GM23338 (cell line): ENCODE results near the gene PGBD5. TPM values are rescaled to one million over a fixed set of nuclear protein-coding genes. Genes with fewer than 3 reads are reported as not detected.
A peak's percentile ranks its signal among the peaks of the same experiment; 100 is the strongest.

Experiments
- ATAC-seq: fragments of 200-7000 bp; cut with Tn5 transposase; 3 replicates; pipeline ENCODE4 v1.9.1; 2020
- DNase-seq: peaks from one replicate; pipeline ENCODE4 v3.0.0-alpha.2; 2015; ENCODE audit warnings: low spot score
- H2AFZ ChIP-seq: fragments of 200-600 bp; sonication (generic); 2 replicates; pipeline ENCODE4 v1.8.0; 2016; ENCODE audit warnings: antibody characterized with exemption, mild to moderate bottlenecking, moderate library complexity
- H3F3A ChIP-seq: fragments of 200-600 bp; sonication (generic); replicated peaks from 2 replicates; pipeline ENCODE4 v1.8.0; 2017; ENCODE audit warnings: antibody characterized with exemption, mixed run types, low read depth
- H3K27ac ChIP-seq: fragments of 200-600 bp; sonication (generic); 2 replicates; pipeline ENCODE4 v1.6.1; 2016; ENCODE audit warnings: low read depth
- H3K27me3 ChIP-seq: fragments of 200-600 bp; sonication (generic); 2 replicates; pipeline ENCODE4 v1.8.0; 2016; ENCODE audit warnings: mild to moderate bottlenecking, mixed run types, moderate library complexity; ENCODE audit not compliant: insufficient read depth
- H3K36me3 ChIP-seq: fragments of 200-600 bp; sonication (generic); 2 replicates; pipeline ENCODE4 v1.8.0; 2016; ENCODE audit warnings: mild to moderate bottlenecking; ENCODE audit not compliant: insufficient read depth
- H3K4me1 ChIP-seq: fragments of 200-600 bp; sonication (generic); 2 replicates; pipeline ENCODE4 v1.8.0; 2016; ENCODE audit warnings: mild to moderate bottlenecking, moderate library complexity; ENCODE audit not compliant: insufficient read depth
- H3K4me2 ChIP-seq: fragments of 200-600 bp; sonication (generic); 2 replicates; pipeline ENCODE4 v1.7.1; 2017; ENCODE audit warnings: mixed run types
- H3K4me3 ChIP-seq: fragments of 200-600 bp; sonication (generic); 2 replicates; pipeline ENCODE4 v1.6.1; 2016; ENCODE audit warnings: mixed run types
- H3K79me2 ChIP-seq: fragments of 200-600 bp; sonication (generic); replicated peaks from 2 replicates; pipeline ENCODE4 v1.8.0; 2017; ENCODE audit warnings: mild to moderate bottlenecking; ENCODE audit not compliant: insufficient read depth
- H3K9me2 ChIP-seq: fragments of 200-600 bp; sonication (generic); 2 replicates; pipeline ENCODE4 v1.8.0; 2017; ENCODE audit not compliant: insufficient read depth
- H4K20me1 ChIP-seq: fragments of 200-600 bp; sonication (generic); replicated peaks from 2 replicates; pipeline ENCODE4 v1.8.0; 2017; ENCODE audit warnings: mild to moderate bottlenecking; ENCODE audit not compliant: insufficient read depth
- H3K27ac Mint-ChIP-seq: 2 replicates; pipeline ENCODE4 v1.8.0; 2020; ENCODE audit warnings: inconsistent platforms, mild to moderate bottlenecking, moderate library complexity, mixed read lengths
- H3K27me3 Mint-ChIP-seq: 3 replicates; pipeline ENCODE4 v1.8.0; 2022; ENCODE audit warnings: low read depth, mild to moderate bottlenecking, moderate library complexity, mixed read lengths, inconsistent platforms; ENCODE audit not compliant: insufficient read depth, poor library complexity
- H3K36me3 Mint-ChIP-seq: 3 replicates; pipeline ENCODE4 v1.8.0; 2021; ENCODE audit warnings: low read depth, mild to moderate bottlenecking, inconsistent platforms, moderate library complexity, mixed read lengths
- H3K4me1 Mint-ChIP-seq: 3 replicates; pipeline ENCODE4 v1.8.0; 2020; ENCODE audit warnings: mild to moderate bottlenecking, inconsistent platforms, mixed read lengths
- H3K4me3 Mint-ChIP-seq: 3 replicates; pipeline ENCODE4 v1.8.0; 2021; ENCODE audit warnings: moderate library complexity, mild to moderate bottlenecking, inconsistent platforms, mixed read lengths
- H3K9me3 Mint-ChIP-seq: 3 replicates; pipeline ENCODE4 v1.8.0; 2020; ENCODE audit warnings: moderate library complexity, mild to moderate bottlenecking, inconsistent platforms, mixed read lengths
- CREB1 ChIP-seq: fragments of 250-450 bp; sonication (Bioruptor Pico); IDR thresholded peaks from 2 replicates; pipeline ENCODE4 v1.5.0; 2020; ENCODE audit warnings: low read depth, mild to moderate bottlenecking, moderate library complexity
- CTCF ChIP-seq, 2 experiments: fragments of 200-600 bp in 1 of 2; sonication (generic) in 1 of 2; conservative IDR thresholded peaks; 2 replicates each; pipeline versions ENCODE4 v1.5.1 to v1.6.1; 2016 to 2017; ENCODE audit warnings: antibody characterized with exemption in 2 of 2, low read depth in 2 of 2, mild to moderate bottlenecking in 2 of 2, moderate library complexity in 1 of 2
- EZH2 ChIP-seq: fragments of 200-600 bp; sonication (generic); IDR thresholded peaks from one replicate; pipeline ENCODE4 v1.8.0; 2017; ENCODE audit warnings: antibody characterized with exemption, mild to moderate bottlenecking, low read depth; ENCODE audit not compliant: unreplicated experiment
- EZH2phosphoT487 ChIP-seq: fragments of 200-600 bp; sonication (generic); IDR thresholded peaks from one replicate; pipeline ENCODE4 v1.8.1; 2018; ENCODE audit warnings: antibody characterized with exemption; ENCODE audit not compliant: unreplicated experiment
- JUNB ChIP-seq: IDR thresholded peaks from one replicate; pipeline ENCODE4 v1.6.1; 2016; ENCODE audit warnings: antibody characterized with exemption; ENCODE audit not compliant: unreplicated experiment
- NANOG ChIP-seq: IDR thresholded peaks from 2 replicates; pipeline ENCODE4 v1.6.1; 2016; ENCODE audit warnings: antibody characterized with exemption, borderline replicate concordance
- ZNF114 ChIP-seq: fragments of 250-450 bp; sonication (Bioruptor Pico); IDR thresholded peaks from 2 replicates; pipeline ENCODE4 v1.5.0; 2020; ENCODE audit warnings: mild to moderate bottlenecking, moderate library complexity
- ZNF462 ChIP-seq: fragments of 250-450 bp; sonication (Bioruptor Pico); IDR thresholded peaks from 2 replicates; pipeline ENCODE4 v1.5.0; 2020; ENCODE audit warnings: mild to moderate bottlenecking, moderate library complexity
- polyA plus RNA-seq: library from polyadenylated mRNA; unstranded; fragments of >200 nt; fragmentation: Nextera tagmentation; extraction: Ambion mirVana; gene quantifications from 2 replicates; pipeline ENCODE4 v1.2.1, GENCODE V29; 2016
- total RNA-seq: library from RNA; depleted of rRNA; stranded (reverse); fragments of >200 nt; shearing (Covaris generic); gene quantifications from 2 replicates; pipeline ENCODE4 v1.2.3, GENCODE V29; 2014

Gene PGBD5
- total and polyA plus RNA-seq, 2 experiments from 2014 or later, result 3.4 to 16.6 TPM

GRCh38 chr1:230398856-230399255 lies 27.3 kb downstream of the PGBD5 start (continued):
- TF ChIP-seq EZH2 (no peak), CTCF (conservative IDR thresholded peaks at IDR 0.05; ENCODE audit: low read depth in 2 of 2) (no peak), NANOG (no peak), ZNF114 (CRISPR knock-in tag) (no peak), JUNB (no peak), EZH2phosphoT487 (no peak), CREB1 (CRISPR knock-in tag) (no peak)

GRCh38 chr1:230396966-230397365 lies 29.2 kb downstream of the PGBD5 start:
- H3K27ac ChIP-seq, result no peak overlapping the region
- H3K27me3 ChIP-seq, result no peaks in the 10 kb centered on the region
- Mint-ChIP-seq H3K36me3 (peaks cover 3% of the 10 kb centered on the region; the same call in 1 of the 3 replicates), H3K9me3 (no peaks in the 10 kb centered on the region), H3K4me3 (no peak overlapping the region), H3K27ac (0 out of 2 replicates have a peak overlapping the region, but pooled peaks have one; percentile 34), H3K4me1 (peaks cover 56% of the 10 kb centered on the region), H3K27me3 (peaks cover 17% of the 10 kb centered on the region)
- no peak for ATAC-seq
- H3K4me1 ChIP-seq, result peaks cover 32% of the 10 kb centered on the region
- no peak overlapping the region for H3K4me2 ChIP-seq
- no peak for DNase-seq
- TF ChIP-seq ZNF462 (no peak), CREB1 (CRISPR knock-in tag) (no peak)
- 0 out of 2 replicates have a peak, but pooled peaks cover 6% of the 10 kb centered on the region for H3F3A ChIP-seq
- peaks cover 57% of the 10 kb centered on the region for H3K79me2 ChIP-seq
- no peak overlapping the region for H3K4me3 ChIP-seq
- no peaks in the 10 kb centered on the region for H3K9me2 ChIP-seq
- H2AFZ ChIP-seq, result no peak overlapping the region
- no peaks in the 10 kb centered on the region; the same call in 1 of the 2 replicates for H3K36me3 ChIP-seq
- peaks cover 8% of the 10 kb centered on the region for H4K20me1 ChIP-seq
